Prostate gland (tissue), 2 donors: ENCODE results near the gene SEC16B. TPM values are rescaled to one million over a fixed set of nuclear protein-coding genes. Genes with fewer than 3 reads are reported as not detected.

Source experiments
- DNase-seq: peaks from one replicate; pipeline ENCODE4 v3.0.0-alpha.2; 2019; ENCODE audit warnings: low spot score
- H3K27ac ChIP-seq, 2 donors: fragments of 200-600 bp; sonication (generic); 2 replicates each; pipeline ENCODE4 v1.5.1; 2017 to 2019
- H3K27me3 ChIP-seq: fragments of 200-600 bp; sonication (generic); replicated peaks from 2 replicates; pipeline ENCODE4 v1.5.1; 2019; ENCODE audit not compliant: insufficient read depth
- H3K36me3 ChIP-seq, 2 donors: fragments of 200-600 bp; sonication (generic); 1 replicate in 1 of 2; 2 replicates in 1 of 2; pipeline versions ENCODE4 v1.5.1 to v1.8.1; 2017 to 2019
- H3K4me1 ChIP-seq: fragments of 200-600 bp; sonication (generic); replicated peaks from 2 replicates; pipeline ENCODE4 v1.5.1; 2019
- H3K4me3 ChIP-seq, 2 donors: fragments of 200-600 bp; sonication (generic); 2 replicates each; pipeline ENCODE4 v1.5.1; 2017 to 2019
- H3K9me3 ChIP-seq: fragments of 200-600 bp; sonication (generic); 2 replicates; pipeline ENCODE4 v1.5.1; 2017
- CTCF ChIP-seq, 4 experiments: fragments of 200-600 bp in 2 of 4; fragments of 450-650 bp in 2 of 4; sonication (generic) in 2 of 4; IDR thresholded peaks; 1 replicate in 3 of 4; 2 replicates in 1 of 4; pipeline ENCODE4 v1.5.1; 2016 to 2019; ENCODE audit warnings: antibody characterized with exemption in 4 of 4, mild to moderate bottlenecking in 2 of 4, moderate library complexity in 2 of 4
- POLR2A ChIP-seq: fragments of 450-650 bp; IDR thresholded peaks from one replicate; pipeline ENCODE4 v1.6.1; 2016; ENCODE audit warnings: antibody characterized with exemption, mild to moderate bottlenecking
- POLR2AphosphoS5 ChIP-seq: sonication (generic); formaldehyde crosslinking; IDR thresholded peaks from one replicate; pipeline ENCODE4 v1.6.1; 2017; ENCODE audit warnings: antibody characterized with exemption
- WGBS: methylation state at CpG from one replicate; pipeline ENCODE4 v1.1.5; 2018; 5-methylcytosine and 5-hydroxymethylcytosine counted together
- intact Hi-C: fragments of 100-400 bp; cut with DNase I; formaldehyde crosslinking; loops from one replicate; pipeline ENCODE4 v1.14.2; 2022
- total RNA-seq, 2 donors: library from RNA; depleted of rRNA; stranded (reverse); fragments of >200 nt; gene quantifications; one replicate each; pipeline ENCODE4 v1.1.0, GENCODE V29; 2016

SEC16B gene
- total RNA-seq, 2 donors from 2014 or later: 2.7 to 3.2 TPM

- no peak overlapping the region for H3K4me3 ChIP-seq
- DNase-seq: no peak
- H3K9me3 ChIP-seq: no peaks in the 10 kb centered on the region
- no peaks in the 10 kb centered on the region for H3K36me3 ChIP-seq
- H3K4me1 ChIP-seq: no peaks in the 10 kb centered on the region
- no peak overlapping the region for H3K27ac ChIP-seq
- no peaks in the 10 kb centered on the region for H3K27me3 ChIP-seq
- no peak for TF ChIP-seq POLR2A
- no peak for TF ChIP-seq CTCF (IDR thresholded peaks at IDR 0.05)
- TF ChIP-seq POLR2AphosphoS5: no peak
- WGBS: 77% methylated on average over 6 of the region's 6 CpGs
- intact Hi-C loops: loop anchor here (5.0 kb wide), 1 partner anchor 671 kb away; no protein-coding TSS in a partner anchor
These were observed 31.9 kb downstream of the SEC16B start for GRCh38 chr1:177937931-177938330.

- H3K9me3 ChIP-seq: no peaks in the 10 kb centered on the region
- no peak for TF ChIP-seq POLR2A
- no peak for TF ChIP-seq POLR2AphosphoS5
- TF ChIP-seq CTCF (IDR thresholded peaks at IDR 0.05): no peak
- no peaks in the 10 kb centered on the region for H3K27me3 ChIP-seq
- no peak overlapping the region for H3K27ac ChIP-seq
- 67% methylated on average over 9 of the region's 9 CpGs for WGBS
- intact Hi-C loops: loop anchor here (5.0 kb wide), 1 partner anchor 670 kb away; no protein-coding TSS in a partner anchor
- DNase-seq: no peak
- H3K4me3 ChIP-seq: no peak overlapping the region
- no peaks in the 10 kb centered on the region for H3K4me1 ChIP-seq
- H3K36me3 ChIP-seq: no peaks in the 10 kb centered on the region
These were observed 32.6 kb downstream of the SEC16B start for GRCh38 chr1:177937174-177937770.

- no peak for DNase-seq
- Histone ChIP-seq H3K4me3 (no peak overlapping the region), H3K9me3 (no peaks in the 10 kb centered on the region), H3K27me3 (no peaks in the 10 kb centered on the region), H3K27ac (no peak overlapping the region), H3K36me3 (no peaks in the 10 kb centered on the region), H3K4me1 (no peaks in the 10 kb centered on the region)
- WGBS: 90% methylated on average over 8 of the region's 8 CpGs
- TF ChIP-seq CTCF (IDR thresholded peaks at IDR 0.05): no peak
- TF ChIP-seq POLR2A: no peak
- no peak for TF ChIP-seq POLR2AphosphoS5
- intact Hi-C loops: loop anchor here (5.0 kb wide), 1 partner anchor 669 kb away; no protein-coding TSS in a partner anchor
These were observed 34.0 kb downstream of the SEC16B start for GRCh38 chr1:177935638-177936415.

- H3K27ac ChIP-seq: no peak overlapping the region
- no peak overlapping the region for H3K4me3 ChIP-seq
- WGBS: 88% methylated on average over 3 of the region's 3 CpGs
- intact Hi-C loops: loop anchor here (5.0 kb wide), 1 partner anchor 668 kb away; no protein-coding TSS in a partner anchor
- no peaks in the 10 kb centered on the region for H3K9me3 ChIP-seq
- no peaks in the 10 kb centered on the region for H3K27me3 ChIP-seq
- H3K4me1 ChIP-seq: no peaks in the 10 kb centered on the region
- TF ChIP-seq CTCF (IDR thresholded peaks at IDR 0.05) (no peak), POLR2A (no peak), POLR2AphosphoS5 (no peak)
- H3K36me3 ChIP-seq: no peaks in the 10 kb centered on the region
- DNase-seq: no peak
These were observed 34.9 kb downstream of the SEC16B start for GRCh38 chr1:177934927-177935326.
